GM10248 (cell line): ENCODE data around the gene GPR68.

Experiments used
- CTCF ChIA-PET: fragments of 300-600 bp; sonication (Branson Sonifier 250); formaldehyde crosslinking; extraction: SDS; loops from one replicate; lab custom pipeline; 2021; ENCODE audit warnings: antibody characterized with exemption; lab: Yijun Ruan, JAX
- POLR2A ChIA-PET: fragments of 350-650 bp; sonication (Branson Sonifier 250); formaldehyde crosslinking; extraction: SDS; loops from one replicate; lab custom pipeline; 2020; ENCODE audit warnings: antibody characterized with exemption; lab: Yijun Ruan, JAX
- DNase-seq: peaks from one replicate; pipeline ENCODE4 v3.0.0; 2012; ENCODE audit errors: extremely low spot score
- TF ChIP-seq, protein P1 (sequence below): IDR thresholded peaks from 2 replicates; pipeline ENCODE4 v1.5.1; 2012; ENCODE audit warnings: mild to moderate bottlenecking, low read depth; ENCODE audit errors: extremely low read depth, missing control alignments, control extremely low read depth

The GPR68 gene

DNA sequence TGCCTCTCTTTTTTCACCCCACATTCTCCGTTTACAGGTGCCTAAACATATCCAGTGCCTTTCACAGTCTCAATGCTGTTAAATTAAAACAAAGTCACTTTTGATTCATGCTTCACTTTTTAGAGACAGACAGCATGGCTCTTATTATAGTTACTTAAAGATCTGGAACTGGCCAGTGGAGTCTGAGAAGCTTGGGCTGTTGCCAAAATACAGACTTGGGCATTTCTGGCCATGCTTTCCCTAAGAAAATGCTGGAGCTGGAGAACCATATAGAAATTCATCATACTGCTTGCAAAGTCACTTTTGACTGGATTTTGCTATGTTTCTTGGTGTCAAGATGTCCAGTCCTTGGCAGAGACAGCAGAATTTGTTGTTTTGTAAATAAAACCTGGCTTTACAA lies 12.2 kb upstream of the GPR68 start:
- TF ChIP-seq, protein P1, sequence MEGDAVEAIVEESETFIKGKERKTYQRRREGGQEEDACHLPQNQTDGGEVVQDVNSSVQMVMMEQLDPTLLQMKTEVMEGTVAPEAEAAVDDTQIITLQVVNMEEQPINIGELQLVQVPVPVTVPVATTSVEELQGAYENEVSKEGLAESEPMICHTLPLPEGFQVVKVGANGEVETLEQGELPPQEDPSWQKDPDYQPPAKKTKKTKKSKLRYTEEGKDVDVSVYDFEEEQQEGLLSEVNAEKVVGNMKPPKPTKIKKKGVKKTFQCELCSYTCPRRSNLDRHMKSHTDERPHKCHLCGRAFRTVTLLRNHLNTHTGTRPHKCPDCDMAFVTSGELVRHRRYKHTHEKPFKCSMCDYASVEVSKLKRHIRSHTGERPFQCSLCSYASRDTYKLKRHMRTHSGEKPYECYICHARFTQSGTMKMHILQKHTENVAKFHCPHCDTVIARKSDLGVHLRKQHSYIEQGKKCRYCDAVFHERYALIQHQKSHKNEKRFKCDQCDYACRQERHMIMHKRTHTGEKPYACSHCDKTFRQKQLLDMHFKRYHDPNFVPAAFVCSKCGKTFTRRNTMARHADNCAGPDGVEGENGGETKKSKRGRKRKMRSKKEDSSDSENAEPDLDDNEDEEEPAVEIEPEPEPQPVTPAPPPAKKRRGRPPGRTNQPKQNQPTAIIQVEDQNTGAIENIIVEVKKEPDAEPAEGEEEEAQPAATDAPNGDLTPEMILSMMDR, result no peak
- ChIA-PET CTCF (interaction anchor here (0.9 to 2.2 kb wide), 4 partner anchors 35 to 84 kb away, joined by 3 to 9 read pairs (median 4); no protein-coding TSS in a partner anchor), POLR2A (interaction anchor here (0.6 kb wide), 1 partner anchor 10 kb away, joined by 3 read pairs; no protein-coding TSS in a partner anchor)
- DNase-seq, result no peak

DNA sequence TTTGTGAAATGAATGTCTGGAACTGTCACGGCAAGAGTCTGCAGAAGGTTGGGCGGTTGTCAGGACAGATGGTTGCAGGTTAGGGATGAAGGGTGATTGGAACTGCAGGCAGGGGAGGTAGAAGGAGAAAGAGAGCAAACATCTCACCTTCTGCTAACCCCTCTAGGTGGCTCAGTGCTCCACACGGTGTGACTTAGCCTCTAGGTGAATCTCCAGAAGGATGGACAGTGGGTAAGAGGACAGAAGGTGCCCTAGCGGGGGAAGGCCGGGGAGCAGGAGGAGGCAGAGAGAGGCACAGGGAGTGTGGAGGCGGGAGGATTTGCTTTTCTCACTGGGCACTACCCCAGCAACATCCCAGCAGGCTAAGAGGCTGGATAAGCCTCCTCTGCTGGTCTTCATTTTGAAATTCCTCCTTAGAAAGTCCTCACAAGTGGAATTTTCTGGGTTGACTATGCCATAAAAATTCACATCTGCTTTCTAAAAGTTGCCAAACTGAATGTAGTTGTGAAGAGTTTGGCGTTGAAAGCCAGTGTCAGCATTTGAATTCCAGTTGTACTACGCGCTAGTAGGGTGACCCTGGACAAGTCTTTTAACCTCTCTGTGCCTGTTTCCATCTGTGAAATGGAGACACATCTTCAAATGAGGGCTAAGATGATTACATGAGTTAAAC lies 10.7 kb upstream of the GPR68 start:
- ChIA-PET POLR2A (no interaction called here), CTCF (interaction anchor here (1.4 to 2.2 kb wide), 2 partner anchors 77 to 113 kb away, joined by 3 to 9 read pairs; no protein-coding TSS in a partner anchor)
- no peak for DNase-seq
- TF ChIP-seq, protein P1, result no peak

DNA sequence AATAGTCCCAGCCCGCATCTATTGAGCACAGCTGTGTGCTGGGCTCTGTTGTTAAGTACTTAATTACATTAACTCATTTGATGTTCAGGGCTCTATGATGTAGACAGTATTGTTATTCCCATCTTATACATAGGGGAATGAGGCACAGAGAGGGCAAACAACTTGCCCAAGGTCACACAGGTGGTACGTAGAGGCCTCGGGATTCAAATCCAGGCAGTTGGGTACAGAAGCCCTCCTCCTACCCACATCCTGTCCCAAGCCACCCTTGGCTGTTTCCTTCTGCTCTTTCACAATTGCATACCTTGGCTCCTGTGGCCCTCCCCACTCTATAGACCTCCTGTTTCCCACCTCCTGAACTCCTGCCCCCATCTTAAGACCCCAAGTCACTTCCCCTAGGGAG lies 10.0 kb upstream of the GPR68 start:
- DNase-seq, result no peak
- TF ChIP-seq, protein P1, result no peak
- POLR2A ChIA-PET, result no interaction called here
- CTCF ChIA-PET, result no interaction called here

DNA sequence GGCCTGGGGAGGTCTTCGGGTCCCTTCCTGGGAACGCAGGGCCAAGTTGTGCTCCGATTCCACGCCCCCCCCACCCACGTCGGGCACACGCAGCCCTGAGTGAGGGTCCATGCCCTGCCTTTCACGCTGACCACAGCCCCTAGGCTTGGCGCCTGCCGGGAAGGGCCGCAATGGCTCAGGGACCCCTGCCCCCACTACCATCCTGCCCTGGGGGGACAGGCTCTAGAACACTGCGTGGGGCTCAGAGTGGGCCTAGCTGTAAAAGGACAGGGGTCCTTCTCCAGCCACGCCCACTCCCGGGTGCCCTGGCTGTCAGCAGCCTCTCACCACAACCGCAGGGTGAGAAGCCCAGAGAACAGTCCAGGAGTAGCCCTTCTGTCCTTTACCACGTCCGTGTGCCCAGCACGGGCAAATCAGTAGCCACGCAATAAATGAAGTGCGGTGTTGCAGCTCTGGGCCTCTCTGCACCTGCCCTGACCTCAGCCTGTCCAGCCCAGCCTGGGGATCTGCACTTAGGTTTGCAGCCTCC lies 9.4 kb upstream of the GPR68 start:
- no peak for DNase-seq
- TF ChIP-seq, protein P1, result no peak
- POLR2A ChIA-PET, result no interaction called here
- CTCF ChIA-PET, result no interaction called here

DNA sequence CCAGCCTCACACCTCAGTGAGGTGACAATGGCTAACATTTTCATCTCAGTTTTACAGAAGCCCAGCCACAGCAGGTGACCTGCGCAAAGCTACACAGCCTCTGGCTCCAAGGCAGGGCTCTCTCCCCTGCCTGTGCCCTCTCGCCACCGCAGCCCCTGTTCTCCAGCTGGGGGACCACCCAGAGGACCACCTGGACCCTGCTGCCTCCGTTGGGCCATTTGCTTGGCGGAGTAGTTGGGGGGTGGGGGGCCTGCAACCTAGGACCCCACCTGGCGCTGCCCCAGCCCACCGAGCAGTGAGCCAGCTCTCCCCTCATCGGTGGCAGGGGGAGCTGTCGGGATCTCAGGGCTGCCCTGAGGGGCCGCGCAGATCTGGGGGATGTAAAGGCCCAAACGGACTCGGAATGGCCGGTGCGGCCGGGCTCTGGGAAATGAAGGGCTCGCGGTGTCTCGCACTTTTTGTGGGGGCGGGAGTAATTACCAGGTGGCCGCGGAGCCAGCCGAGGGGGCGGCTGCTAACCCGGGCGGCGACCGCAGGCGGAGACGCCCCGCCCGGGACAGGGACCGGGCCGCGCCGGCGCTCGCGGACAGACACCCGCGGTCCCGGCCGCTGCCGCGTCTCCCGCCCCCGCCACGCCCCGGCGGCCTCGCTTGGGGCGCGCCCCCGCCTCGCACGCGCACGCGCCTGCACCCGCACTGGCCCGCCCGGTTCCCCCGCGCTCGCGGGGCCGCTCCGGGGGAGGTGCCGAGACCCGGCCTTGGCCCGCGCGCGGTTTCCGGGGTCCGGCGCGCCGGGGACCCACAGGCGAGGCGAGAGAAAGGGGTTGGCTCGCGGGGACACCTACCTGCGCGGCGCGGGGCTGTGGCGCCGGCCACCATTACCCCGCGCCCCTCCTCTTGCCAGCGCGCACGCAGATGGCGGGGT lies 8.6 kb upstream of the GPR68 start:
- peak; percentile 70 for DNase-seq
- POLR2A ChIA-PET, result no interaction called here
- CTCF ChIA-PET, result interaction anchor here (1.0 to 2.2 kb wide), 5 partner anchors 10 to 80 kb away, joined by 5 to 12 read pairs (median 8); no protein-coding TSS in a partner anchor
- TF ChIP-seq, protein P1, result no peak

DNA sequence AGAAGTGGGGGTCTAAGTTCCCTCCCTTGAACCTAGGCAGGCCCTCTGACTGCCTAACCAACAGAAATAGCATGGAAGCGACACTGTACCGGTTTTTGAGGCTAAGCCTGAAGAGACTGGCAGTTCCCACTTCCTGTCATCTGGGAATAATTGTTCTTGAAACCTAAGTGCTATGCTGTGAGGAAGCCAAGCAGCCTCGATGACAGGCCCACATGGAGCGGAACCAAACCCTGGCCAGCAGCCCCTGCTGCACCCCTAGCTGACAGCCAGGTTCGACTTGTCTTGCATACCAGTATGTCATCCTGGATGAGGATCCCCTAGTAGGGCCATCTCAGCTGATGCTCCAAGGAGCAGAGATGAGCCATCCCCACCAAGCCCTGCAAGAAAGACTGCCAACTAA lies 6.4 kb upstream of the GPR68 start:
- ChIA-PET POLR2A (no interaction called here), CTCF (interaction anchor here (0.8 to 2.4 kb wide), 5 partner anchors 10 to 74 kb away, joined by 3 to 10 read pairs (median 4); no protein-coding TSS in a partner anchor)
- TF ChIP-seq, protein P1, result no peak
- no peak for DNase-seq
